ENCODE measurements around the gene NRG3. TPM values are rescaled to one million over a fixed set of nuclear protein-coding genes. Genes with fewer than 3 reads are reported as not detected.
"Not testable (repeated sequence)": the region's sequence is repeated elsewhere in the genome, so short reads cannot be mapped to it uniquely, and the experiment has no call there.

Gene NRG3
- total RNA-seq, 2 experiments from 2014 or later, result not detected

- no peaks in the 10 kb centered on the region for H3K4me1 Mint-ChIP-seq
- peaks cover 5% of the 10 kb centered on the region for H3K9me3 Mint-ChIP-seq (ENCODE audit: low read depth)
- no peak overlapping the region for H3K4me3 Mint-ChIP-seq
- ChIA-PET CTCF (interaction anchor here (0.8 kb wide), 1 partner anchor 22 kb away, joined by 4 read pairs; no protein-coding TSS in a partner anchor), POLR2A (no interaction called here)
- intact Hi-C loops (cut with DNase I, micrococcal nuclease), result no loop called here
- H3K27ac Mint-ChIP-seq, result no peak overlapping the region
- no peak for DNase-seq
- no peaks in the 10 kb centered on the region for H3K27me3 Mint-ChIP-seq
- ATAC-seq, result no peak
- no peaks in the 10 kb centered on the region for H3K36me3 Mint-ChIP-seq (ENCODE audit: low read depth)
Observed at GRCh38 chr10:82653244-82654155, 778.5 kb downstream of the NRG3 start.

DNA sequence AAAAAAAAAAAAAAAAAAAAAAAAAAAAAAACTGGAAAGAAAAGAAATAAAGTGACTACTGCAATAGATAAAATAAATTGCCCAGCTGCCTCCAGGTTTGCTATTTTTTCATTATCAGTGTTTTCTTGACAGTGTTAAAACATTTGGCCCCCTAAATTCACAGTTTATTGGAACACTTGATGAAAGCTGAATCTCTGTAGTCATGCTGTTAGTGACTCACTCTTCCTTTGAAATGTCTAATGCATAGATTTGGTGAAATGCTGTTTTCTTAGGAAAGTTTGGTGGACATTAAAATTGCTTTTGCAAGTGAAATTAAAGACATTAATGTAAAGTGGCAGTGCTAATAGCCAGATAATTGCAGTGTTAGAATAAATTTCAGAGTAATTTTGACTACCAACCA is 785.2 kb downstream of the NRG3 start:
- no peak for DNase-seq
- Mint-ChIP-seq H3K4me1 (no peaks in the 10 kb centered on the region), H3K27ac (no peak overlapping the region), H3K9me3 (ENCODE audit: low read depth) (no peaks in the 10 kb centered on the region), H3K27me3 (no peaks in the 10 kb centered on the region), H3K36me3 (ENCODE audit: low read depth) (no peaks in the 10 kb centered on the region), H3K4me3 (no peak overlapping the region)
- intact Hi-C loops (cut with DNase I, micrococcal nuclease), result no loop called here
- CTCF ChIA-PET, result no interaction called here
- POLR2A ChIA-PET, result no interaction called here
- no peak for ATAC-seq

GRCh38 chr10:82660986-82661385 is 786.0 kb downstream of the NRG3 start:
- no peak overlapping the region for H3K27ac Mint-ChIP-seq
- ChIA-PET POLR2A (no interaction called here), CTCF (no interaction called here)
- intact Hi-C loops (cut with DNase I, micrococcal nuclease), result no loop called here
- DNase-seq, result no peak
- H3K36me3 Mint-ChIP-seq (ENCODE audit: low read depth), result no peaks in the 10 kb centered on the region
- no peaks in the 10 kb centered on the region for H3K4me1 Mint-ChIP-seq
- no peaks in the 10 kb centered on the region for H3K27me3 Mint-ChIP-seq
- no peak for ATAC-seq
- no peak overlapping the region for H3K4me3 Mint-ChIP-seq
- no peaks in the 10 kb centered on the region for H3K9me3 Mint-ChIP-seq (ENCODE audit: low read depth)

DNA sequence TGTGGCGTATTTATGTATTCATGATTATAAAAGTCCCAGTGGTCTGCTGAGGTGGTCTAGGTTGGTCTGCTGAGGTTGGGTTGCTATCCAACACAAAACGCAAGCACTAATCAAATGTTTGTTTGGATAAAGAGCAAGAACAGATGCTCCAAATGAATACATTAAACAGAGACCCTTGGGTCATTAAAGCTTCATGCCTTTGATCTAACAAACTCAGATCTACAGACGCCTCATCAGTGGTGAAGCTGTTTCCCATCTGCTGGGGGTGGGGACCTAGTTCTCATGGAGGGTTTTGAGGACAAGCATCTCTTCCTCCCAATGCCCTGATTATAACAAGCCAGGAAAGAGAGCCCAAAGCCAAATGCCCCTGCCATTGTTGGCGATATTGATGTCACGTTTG is 786.7 kb downstream of the NRG3 start:
- no peak for ATAC-seq
- H3K4me1 Mint-ChIP-seq, result no peaks in the 10 kb centered on the region
- intact Hi-C loops (cut with DNase I, micrococcal nuclease), result no loop called here
- no peaks in the 10 kb centered on the region for H3K9me3 Mint-ChIP-seq (ENCODE audit: low read depth)
- H3K27me3 Mint-ChIP-seq, result no peaks in the 10 kb centered on the region
- H3K4me3 Mint-ChIP-seq, result no peak overlapping the region
- POLR2A ChIA-PET, result no interaction called here
- H3K27ac Mint-ChIP-seq, result no peak overlapping the region
- no peak for DNase-seq
- H3K36me3 Mint-ChIP-seq (ENCODE audit: low read depth), result no peaks in the 10 kb centered on the region
- CTCF ChIA-PET, result no interaction called here

DNA sequence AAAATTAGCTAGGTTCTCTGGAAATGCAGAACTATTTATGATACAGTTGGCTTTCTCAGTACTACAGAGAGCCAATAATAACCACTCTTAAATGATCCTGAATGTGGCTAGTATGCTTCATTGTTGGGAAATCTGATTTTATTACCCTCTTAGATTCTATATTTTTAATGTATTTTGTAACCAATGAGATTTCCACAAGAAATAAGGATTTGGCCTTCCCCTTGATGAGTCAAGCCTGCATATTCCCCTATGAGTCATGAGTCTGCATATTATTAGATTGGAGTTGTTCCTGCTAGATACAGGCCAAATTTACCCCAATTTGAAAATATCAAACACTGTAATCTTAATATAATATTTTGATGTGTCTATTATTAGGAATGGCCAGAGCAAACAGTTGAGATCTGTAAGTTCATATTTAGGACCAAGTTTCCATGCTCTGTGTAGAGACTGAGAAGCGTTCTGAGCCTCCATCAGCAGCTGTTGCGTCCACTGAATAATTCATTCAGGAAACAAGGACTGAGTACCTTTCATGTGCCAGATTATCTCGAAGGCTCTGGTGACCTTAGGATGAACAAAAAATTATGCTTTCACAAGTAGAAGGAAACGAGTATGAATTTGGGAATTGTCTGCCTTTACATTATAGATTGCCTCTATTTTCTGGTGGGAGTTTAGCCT is 793.4 kb downstream of the NRG3 start:
- no peaks in the 10 kb centered on the region for H3K36me3 Mint-ChIP-seq (ENCODE audit: low read depth)
- ChIA-PET CTCF (no interaction called here), POLR2A (no interaction called here)
- H3K27ac Mint-ChIP-seq, result no peak overlapping the region
- intact Hi-C loops (cut with DNase I, micrococcal nuclease), result no loop called here
- no peaks in the 10 kb centered on the region for H3K4me1 Mint-ChIP-seq
- peaks cover 7% of the 10 kb centered on the region for H3K9me3 Mint-ChIP-seq (ENCODE audit: low read depth)
- ATAC-seq (no peak), DNase-seq (no peak)
- no peak overlapping the region for H3K4me3 Mint-ChIP-seq
- no peaks in the 10 kb centered on the region for H3K27me3 Mint-ChIP-seq

DNA sequence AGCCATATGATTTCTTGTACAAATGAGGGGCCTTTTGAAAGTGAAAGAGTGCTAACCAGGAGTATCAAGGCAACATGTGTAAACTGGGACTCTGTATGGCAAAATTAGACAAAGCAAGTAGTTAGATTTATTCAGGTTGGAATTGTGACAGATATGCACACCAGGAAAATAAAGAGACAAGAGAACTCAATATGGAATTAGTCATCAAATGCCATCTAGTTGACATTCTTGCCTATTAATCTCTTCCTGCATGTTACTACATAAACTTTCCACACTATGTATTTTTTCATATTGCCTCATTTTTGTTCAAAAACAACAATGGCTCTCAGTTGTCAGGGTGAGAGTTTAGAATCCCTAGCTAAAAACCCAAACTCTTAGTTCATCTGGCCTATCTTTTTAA is 799.0 kb downstream of the NRG3 start:
- Mint-ChIP-seq H3K4me1 (no peaks in the 10 kb centered on the region), H3K4me3 (no peak overlapping the region), H3K9me3 (ENCODE audit: low read depth) (peaks cover 12% of the 10 kb centered on the region), H3K27ac (no peak overlapping the region), H3K27me3 (no peaks in the 10 kb centered on the region), H3K36me3 (ENCODE audit: low read depth) (no peaks in the 10 kb centered on the region)
- no peak for DNase-seq
- POLR2A ChIA-PET, result no interaction called here
- CTCF ChIA-PET, result no interaction called here
- intact Hi-C loops (cut with DNase I, micrococcal nuclease), result no loop called here
- ATAC-seq, result no peak

- ATAC-seq; H3K27ac Mint-ChIP-seq; H3K9me3 Mint-ChIP-seq (ENCODE audit: low read depth); DNase-seq; H3K4me1 Mint-ChIP-seq; H3K36me3 Mint-ChIP-seq (ENCODE audit: low read depth); H3K27me3 Mint-ChIP-seq; POLR2A ChIA-PET; H3K4me3 Mint-ChIP-seq; CTCF ChIA-PET; intact Hi-C loops (cut with DNase I, micrococcal nuclease): not testable (repeated sequence)
Observed at GRCh38 chr10:82677932-82678331, 802.9 kb downstream of the NRG3 start.

GRCh38 chr10:82678451-82678850 is 803.5 kb downstream of the NRG3 start:
- H3K4me3 Mint-ChIP-seq; intact Hi-C loops (cut with DNase I, micrococcal nuclease); H3K4me1 Mint-ChIP-seq; H3K27ac Mint-ChIP-seq; H3K27me3 Mint-ChIP-seq; H3K36me3 Mint-ChIP-seq (ENCODE audit: low read depth); CTCF ChIA-PET; H3K9me3 Mint-ChIP-seq (ENCODE audit: low read depth); ATAC-seq; DNase-seq; POLR2A ChIA-PET: not testable (repeated sequence)

DNA sequence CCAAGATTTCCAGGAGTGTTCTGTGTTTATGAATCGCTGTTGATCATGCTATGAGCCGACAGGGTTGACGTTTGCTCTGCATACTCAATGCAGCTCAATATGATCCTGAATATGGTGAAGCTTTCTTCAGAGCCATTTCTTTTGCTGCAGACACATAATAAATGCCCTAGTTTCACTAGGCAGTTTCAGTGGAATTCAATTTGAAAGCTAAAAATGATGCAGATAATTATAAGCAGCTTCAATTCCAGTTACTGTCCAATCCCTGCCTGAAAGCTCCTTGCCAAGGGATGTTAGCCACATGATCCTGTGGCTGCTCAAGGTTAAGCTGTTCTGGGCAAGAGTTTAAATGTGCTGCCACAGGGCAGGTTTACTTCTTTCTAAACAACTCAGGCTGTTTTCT is 805.6 kb downstream of the NRG3 start:
- Mint-ChIP-seq H3K27ac (no peak overlapping the region), H3K36me3 (ENCODE audit: low read depth) (no peaks in the 10 kb centered on the region), H3K4me1 (no peaks in the 10 kb centered on the region), H3K4me3 (no peak overlapping the region), H3K27me3 (no peaks in the 10 kb centered on the region), H3K9me3 (ENCODE audit: low read depth) (peaks cover 12% of the 10 kb centered on the region)
- CTCF ChIA-PET, result no interaction called here
- DNase-seq, result no peak
- POLR2A ChIA-PET, result no interaction called here
- ATAC-seq, result no peak
- intact Hi-C loops (cut with DNase I, micrococcal nuclease), result no loop called here

- DNase-seq (no peak), ATAC-seq (no peak)
- no peaks in the 10 kb centered on the region for H3K4me1 Mint-ChIP-seq
- no peak overlapping the region for H3K4me3 Mint-ChIP-seq
- H3K27ac Mint-ChIP-seq, result no peak overlapping the region
- peaks cover 6% of the 10 kb centered on the region for H3K9me3 Mint-ChIP-seq (ENCODE audit: low read depth)
- H3K27me3 Mint-ChIP-seq, result no peaks in the 10 kb centered on the region
- CTCF ChIA-PET, result no interaction called here
- intact Hi-C loops (cut with DNase I, micrococcal nuclease), result no loop called here
- H3K36me3 Mint-ChIP-seq (ENCODE audit: low read depth), result no peaks in the 10 kb centered on the region
- POLR2A ChIA-PET, result no interaction called here
Observed at GRCh38 chr10:82683945-82684344, 809.0 kb downstream of the NRG3 start.

DNA sequence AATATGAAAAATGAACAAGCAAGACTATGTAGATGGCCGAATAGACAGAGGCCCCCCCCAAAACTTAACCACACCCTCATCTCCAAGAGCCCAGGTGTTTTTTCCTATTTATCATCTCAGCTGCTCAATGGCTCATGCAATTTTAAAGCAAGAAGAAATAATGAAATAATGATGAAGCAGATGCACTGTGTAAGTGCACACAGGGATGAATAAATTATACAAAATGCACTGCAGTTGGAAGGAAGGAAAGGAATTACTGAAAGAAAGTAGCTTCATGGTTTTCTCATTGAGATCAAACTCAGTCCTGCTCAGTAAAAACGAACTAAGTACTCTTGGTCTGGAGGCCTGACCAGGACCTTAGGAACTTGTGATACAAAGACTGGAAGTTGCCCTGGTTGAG is 810.1 kb downstream of the NRG3 start:
- H3K4me1 Mint-ChIP-seq, result no peaks in the 10 kb centered on the region
- H3K27ac Mint-ChIP-seq, result no peak overlapping the region
- POLR2A ChIA-PET, result interaction anchor here (0.6 kb wide), 1 partner anchor 17 kb away, joined by 6 read pairs; no protein-coding TSS in a partner anchor
- DNase-seq (no peak), ATAC-seq (no peak)
- CTCF ChIA-PET, result no interaction called here
- H3K36me3 Mint-ChIP-seq (ENCODE audit: low read depth), result no peaks in the 10 kb centered on the region
- no peak overlapping the region for H3K4me3 Mint-ChIP-seq
- H3K27me3 Mint-ChIP-seq, result no peaks in the 10 kb centered on the region
- peaks cover 4% of the 10 kb centered on the region for H3K9me3 Mint-ChIP-seq (ENCODE audit: low read depth)
- intact Hi-C loops (cut with DNase I, micrococcal nuclease), result no loop called here

- POLR2A ChIA-PET, result no interaction called here
- no peak for ATAC-seq
- no peaks in the 10 kb centered on the region for H3K4me1 Mint-ChIP-seq
- H3K27me3 Mint-ChIP-seq, result no peaks in the 10 kb centered on the region
- no peak overlapping the region for H3K27ac Mint-ChIP-seq
- peaks cover 11% of the 10 kb centered on the region for H3K9me3 Mint-ChIP-seq (ENCODE audit: low read depth)
- H3K4me3 Mint-ChIP-seq, result no peak overlapping the region
- no peaks in the 10 kb centered on the region for H3K36me3 Mint-ChIP-seq (ENCODE audit: low read depth)
- intact Hi-C loops (cut with DNase I, micrococcal nuclease), result no loop called here
- DNase-seq, result no peak
- CTCF ChIA-PET, result no interaction called here
Observed at GRCh38 chr10:82691211-82691610, 816.2 kb downstream of the NRG3 start.

Data from activated CD4-positive, alpha-beta T cell treated with anti-CD3 and anti-CD28 coated beads for 36 hours (primary cell).